BLaER1 (cell line): Measurements from ENCODE around the gene DGLUCY.
"Not testable (repeated sequence)": the region's sequence is repeated elsewhere in the genome, so short reads cannot be mapped to it uniquely, and the experiment has no call there.

Experiments
- H3K27ac ChIP-seq: shearing (Covaris generic); formaldehyde crosslinking; 2 replicates; pipeline ENCODE4 v1.8.1; 2022
- H3K27me3 ChIP-seq: shearing (Covaris generic); formaldehyde crosslinking; 2 replicates; pipeline ENCODE4 v1.8.1; 2022
- H3K36me3 ChIP-seq: shearing (Covaris generic); formaldehyde crosslinking; 2 replicates; pipeline ENCODE4 v1.8.1; 2022
- H3K4me1 ChIP-seq: shearing (Covaris generic); formaldehyde crosslinking; 2 replicates; pipeline ENCODE4 v1.8.1; 2022
- H3K4me2 ChIP-seq: shearing (Covaris generic); formaldehyde crosslinking; 2 replicates; pipeline ENCODE4 v1.8.1; 2022
- H3K4me3 ChIP-seq: shearing (Covaris generic); formaldehyde crosslinking; 2 replicates; pipeline ENCODE4 v1.8.1; 2022
- H3K9ac ChIP-seq: shearing (Covaris generic); formaldehyde crosslinking; 2 replicates; pipeline ENCODE4 v1.8.1; 2022
- H3K9me3 ChIP-seq: shearing (Covaris generic); formaldehyde crosslinking; 2 replicates; pipeline ENCODE4 v1.8.1; 2022
- H4K20me1 ChIP-seq: shearing (Covaris generic); formaldehyde crosslinking; 2 replicates; pipeline ENCODE4 v1.8.1; 2022
- Cebpa-rat ChIP-seq: shearing (Covaris generic); IDR thresholded peaks from 2 replicates; pipeline ENCODE4 v1.8.1; 2022

The DGLUCY gene

GRCh38 chr14:91218014-91218413, 104.1 kb downstream of the DGLUCY start:
- H3K9me3 ChIP-seq: no peaks in the 10 kb centered on the region
- no peak overlapping the region for H3K4me3 ChIP-seq
- H3K4me1 ChIP-seq: peaks cover 24% of the 10 kb centered on the region
- H3K36me3 ChIP-seq: peaks cover 86% of the 10 kb centered on the region
- peak overlapping the region; percentile 48 for H3K27ac ChIP-seq
- H3K9ac ChIP-seq: peak overlapping the region; percentile 39; the same call in 1 of the 2 replicates
- no peak for TF ChIP-seq Cebpa-rat
- H3K4me2 ChIP-seq: peak overlapping the region; percentile 49
- no peaks in the 10 kb centered on the region for H3K27me3 ChIP-seq
- H4K20me1 ChIP-seq: no peaks in the 10 kb centered on the region

- no peaks in the 10 kb centered on the region for H4K20me1 ChIP-seq
- no peak overlapping the region for H3K4me2 ChIP-seq
- no peaks in the 10 kb centered on the region for H3K9me3 ChIP-seq
- H3K9ac ChIP-seq: no peak overlapping the region
- 0 out of 2 replicates have a peak overlapping the region, but pooled peaks have one; percentile 13 for H3K27ac ChIP-seq
- H3K4me1 ChIP-seq: peaks cover 34% of the 10 kb centered on the region
- H3K27me3 ChIP-seq: no peaks in the 10 kb centered on the region
- no peak overlapping the region for H3K4me3 ChIP-seq
- no peak for TF ChIP-seq Cebpa-rat
- peaks cover 87% of the 10 kb centered on the region for H3K36me3 ChIP-seq
Observed at GRCh38 chr14:91219517-91220389, 105.9 kb downstream of the DGLUCY start.

GRCh38 chr14:91220581-91221000, 106.7 kb downstream of the DGLUCY start:
- no peaks in the 10 kb centered on the region for H4K20me1 ChIP-seq
- peak overlapping the region; percentile 13; the same call in 1 of the 2 replicates for H3K4me2 ChIP-seq
- H3K27me3 ChIP-seq: no peaks in the 10 kb centered on the region
- no peak overlapping the region for H3K9ac ChIP-seq
- no peak overlapping the region for H3K27ac ChIP-seq
- peaks cover 38% of the 10 kb centered on the region for H3K4me1 ChIP-seq
- H3K36me3 ChIP-seq: peaks cover 86% of the 10 kb centered on the region
- no peak overlapping the region for H3K4me3 ChIP-seq
- no peak for TF ChIP-seq Cebpa-rat
- H3K9me3 ChIP-seq: no peaks in the 10 kb centered on the region

- TF ChIP-seq Cebpa-rat: no peak
- peaks cover 80% of the 10 kb centered on the region for H3K36me3 ChIP-seq
- no peak overlapping the region for H3K9ac ChIP-seq
- H3K4me2 ChIP-seq: no peak overlapping the region
- H3K4me3 ChIP-seq: no peak overlapping the region
- H4K20me1 ChIP-seq: no peaks in the 10 kb centered on the region
- no peak overlapping the region for H3K27ac ChIP-seq
- no peaks in the 10 kb centered on the region for H3K9me3 ChIP-seq
- peaks cover 41% of the 10 kb centered on the region for H3K4me1 ChIP-seq
- H3K27me3 ChIP-seq: no peaks in the 10 kb centered on the region
Observed at GRCh38 chr14:91221270-91221669, 107.4 kb downstream of the DGLUCY start.

GRCh38 chr14:91223028-91223783, 109.3 kb downstream of the DGLUCY start:
- Histone ChIP-seq H3K27me3 (no peaks in the 10 kb centered on the region), H3K9ac (no peak overlapping the region), H3K27ac (no peak overlapping the region), H3K4me2 (0 out of 2 replicates have a peak overlapping the region, but pooled peaks have one; percentile 6), H4K20me1 (0 out of 2 replicates have a peak, but pooled peaks cover 3% of the 10 kb centered on the region), H3K36me3 (peaks cover 61% of the 10 kb centered on the region), H3K9me3 (no peaks in the 10 kb centered on the region), H3K4me3 (no peak overlapping the region), H3K4me1 (peaks cover 52% of the 10 kb centered on the region)
- TF ChIP-seq Cebpa-rat: no peak

GRCh38 chr14:91225025-91225424, 111.2 kb downstream of the DGLUCY start:
- Histone ChIP-seq H3K27me3 (no peaks in the 10 kb centered on the region), H3K4me2 (no peak overlapping the region), H3K4me1 (peaks cover 67% of the 10 kb centered on the region), H3K9ac (no peak overlapping the region), H3K27ac (no peak overlapping the region), H3K36me3 (peaks cover 49% of the 10 kb centered on the region), H4K20me1 (peaks cover 20% of the 10 kb centered on the region), H3K4me3 (no peak overlapping the region), H3K9me3 (no peaks in the 10 kb centered on the region)
- TF ChIP-seq Cebpa-rat: no peak

GRCh38 chr14:91226360-91226759, 112.5 kb downstream of the DGLUCY start:
- Histone ChIP-seq H3K36me3 (peaks cover 40% of the 10 kb centered on the region), H4K20me1 (peaks cover 20% of the 10 kb centered on the region), H3K4me2 (0 out of 2 replicates have a peak overlapping the region, but pooled peaks have one; percentile 7), H3K4me1 (peaks cover 72% of the 10 kb centered on the region)
- not testable (repeated sequence) for H3K4me3 ChIP-seq, H3K9me3 ChIP-seq, H3K27ac ChIP-seq, H3K9ac ChIP-seq, H3K27me3 ChIP-seq

GRCh38 chr14:91227183-91227628, 113.3 kb downstream of the DGLUCY start:
- H3K4me2 ChIP-seq: peak overlapping the region; percentile 82
- TF ChIP-seq Cebpa-rat: no peak
- no peaks in the 10 kb centered on the region for H3K27me3 ChIP-seq
- peaks cover 81% of the 10 kb centered on the region for H3K4me1 ChIP-seq
- H3K9me3 ChIP-seq: peaks cover 13% of the 10 kb centered on the region
- peaks cover 40% of the 10 kb centered on the region for H3K36me3 ChIP-seq
- peaks cover 20% of the 10 kb centered on the region for H4K20me1 ChIP-seq
- H3K4me3 ChIP-seq: no peak overlapping the region
- no peak overlapping the region for H3K9ac ChIP-seq
- H3K27ac ChIP-seq: no peak overlapping the region

GRCh38 chr14:91228112-91229004, 114.5 kb downstream of the DGLUCY start:
- Histone ChIP-seq H3K9me3 (peaks cover 13% of the 10 kb centered on the region), H3K9ac (no peak overlapping the region), H3K27ac (no peak overlapping the region; the same call in 1 of the 2 replicates), H4K20me1 (peaks cover 20% of the 10 kb centered on the region), H3K4me1 (peaks cover 74% of the 10 kb centered on the region), H3K27me3 (no peaks in the 10 kb centered on the region), H3K4me2 (peak overlapping the region; percentile 82), H3K36me3 (peaks cover 34% of the 10 kb centered on the region), H3K4me3 (no peak overlapping the region)
- TF ChIP-seq Cebpa-rat: no peak
